Measurements from ENCODE around the gene DNMT3L.
"Not testable (repeated sequence)": the region's sequence is repeated elsewhere in the genome, so short reads cannot be mapped to it uniquely, and the experiment has no call there.

DNMT3L gene

GRCh38 chr21:44255511-44255981 lies 6.2 kb downstream of the DNMT3L start:
- no peak overlapping the region for H3K4me3 ChIP-seq (ENCODE audit: low read depth, low read length)
- DNase-seq (ENCODE audit: low read depth) = no peak
- TF ChIP-seq MYC (IDR thresholded peaks at IDR 0.05; ENCODE audit: low read depth, low read length) = no peak
- no peak for TF ChIP-seq MAX (IDR thresholded peaks at IDR 0.05; ENCODE audit: low read depth, low read length)
- no peak for TF ChIP-seq POLR2A (IDR thresholded peaks at IDR 0.05; ENCODE audit: extremely low read depth, insufficient read length)
- TF ChIP-seq CTCF (IDR thresholded peaks at IDR 0.05; ENCODE audit: low read depth, low read length) = no peak

- H3K4me3 ChIP-seq (ENCODE audit: low read depth, low read length) = no peak overlapping the region
- no peak for DNase-seq (ENCODE audit: low read depth)
- no peak for TF ChIP-seq MAX (IDR thresholded peaks at IDR 0.05; ENCODE audit: low read depth, low read length)
- TF ChIP-seq MYC (IDR thresholded peaks at IDR 0.05; ENCODE audit: low read depth, low read length) = no peak
- TF ChIP-seq POLR2A (IDR thresholded peaks at IDR 0.05; ENCODE audit: extremely low read depth, insufficient read length) = no peak
- TF ChIP-seq CTCF (IDR thresholded peaks at IDR 0.05; ENCODE audit: low read depth, low read length) = no peak
Observed at GRCh38 chr21:44253832-44254710, 7.6 kb downstream of the DNMT3L start.

- DNase-seq (ENCODE audit: low read depth); H3K4me3 ChIP-seq (ENCODE audit: low read depth, low read length): not testable (repeated sequence)
Observed at GRCh38 chr21:44249204-44250037, 12.3 kb downstream of the DNMT3L start.

GRCh38 chr21:44247904-44248303 lies 13.8 kb downstream of the DNMT3L start:
- DNase-seq (ENCODE audit: low read depth); H3K4me3 ChIP-seq (ENCODE audit: low read depth, low read length): not testable (repeated sequence)

GRCh38 chr21:44243980-44244379 lies 17.7 kb downstream of the DNMT3L start:
- not testable (repeated sequence) for H3K4me3 ChIP-seq (ENCODE audit: low read depth, low read length); DNase-seq (ENCODE audit: low read depth)

- H3K4me3 ChIP-seq (ENCODE audit: low read depth, low read length); DNase-seq (ENCODE audit: low read depth): not testable (repeated sequence)
Observed at GRCh38 chr21:44241281-44241680, 20.4 kb downstream of the DNMT3L start.

- H3K4me3 ChIP-seq (ENCODE audit: low read depth, low read length); DNase-seq (ENCODE audit: low read depth): not testable (repeated sequence)
Observed at GRCh38 chr21:44240842-44241241, 20.9 kb downstream of the DNMT3L start, which contains the start of gene ICOSLG. TSS of gene ICOSLG (minus strand) at chr21:44240943. CDS start at chr21:44240817, 126 bp downstream.

- DNase-seq (ENCODE audit: low read depth); H3K4me3 ChIP-seq (ENCODE audit: low read depth, low read length): not testable (repeated sequence)
Observed at GRCh38 chr21:44240353-44240752, 21.3 kb downstream of the DNMT3L start.

- H3K4me3 ChIP-seq (ENCODE audit: low read depth, low read length); DNase-seq (ENCODE audit: low read depth): not testable (repeated sequence)
Observed at GRCh38 chr21:44229561-44229960, 32.1 kb downstream of the DNMT3L start.

- not testable (repeated sequence) for H3K4me3 ChIP-seq (ENCODE audit: low read depth, low read length); DNase-seq (ENCODE audit: low read depth)
Observed at GRCh38 chr21:44228109-44228508, 33.6 kb downstream of the DNMT3L start.

GRCh38 chr21:44227614-44228013 lies 34.1 kb downstream of the DNMT3L start:
- H3K4me3 ChIP-seq (ENCODE audit: low read depth, low read length); DNase-seq (ENCODE audit: low read depth): not testable (repeated sequence)

- H3K4me3 ChIP-seq (ENCODE audit: low read depth, low read length); DNase-seq (ENCODE audit: low read depth): not testable (repeated sequence)
Observed at GRCh38 chr21:44225605-44226004, 36.1 kb downstream of the DNMT3L start.

GRCh38 chr21:44223334-44223733 lies 38.4 kb downstream of the DNMT3L start:
- not testable (repeated sequence) for H3K4me3 ChIP-seq (ENCODE audit: low read depth, low read length); DNase-seq (ENCODE audit: low read depth)

GRCh38 chr21:44220674-44221073 lies 41.0 kb downstream of the DNMT3L start:
- not testable (repeated sequence) for DNase-seq (ENCODE audit: low read depth); H3K4me3 ChIP-seq (ENCODE audit: low read depth, low read length)

GRCh38 chr21:44218461-44218860 lies 43.2 kb downstream of the DNMT3L start:
- DNase-seq (ENCODE audit: low read depth); H3K4me3 ChIP-seq (ENCODE audit: low read depth, low read length): not testable (repeated sequence)
